ENCODE measurements around the gene FRMD4A. TPM values are rescaled to one million over a fixed set of nuclear protein-coding genes. Genes with fewer than 3 reads are reported as not detected.

Gene FRMD4A
- total and polyA plus RNA-seq, 10 of the 15 experiments (the other 5 are each of a cell fraction or from before 2014, with no cell fraction given): 17.8 to 75.2 (median 39.1) TPM

DNA sequence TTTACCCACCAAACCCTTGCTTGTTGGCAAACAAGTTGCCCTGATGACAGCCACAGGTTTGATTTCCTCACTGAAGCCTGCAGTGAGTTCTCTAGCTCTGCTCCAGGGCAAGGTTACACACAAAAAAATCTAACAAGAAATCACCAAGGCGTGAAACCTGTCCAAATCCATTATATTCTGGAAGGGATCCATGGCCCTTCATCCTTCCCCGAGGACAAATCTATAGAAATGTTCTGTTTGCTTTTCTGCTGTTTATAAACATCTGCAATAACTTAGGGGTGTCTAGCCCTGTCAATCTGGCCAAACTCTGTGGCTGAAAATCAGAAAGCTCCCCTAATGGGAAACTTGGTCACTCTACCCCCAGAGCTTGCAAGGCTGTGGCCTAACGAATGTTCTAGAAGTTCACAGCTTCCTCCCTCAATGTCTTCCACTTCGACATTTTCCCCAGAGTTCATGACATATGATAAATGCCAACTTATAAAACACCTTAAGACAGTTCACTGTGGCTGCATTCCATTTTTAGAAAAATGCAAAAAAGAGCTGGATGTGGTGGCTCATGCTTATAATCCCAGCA lies 579.4 kb downstream of the FRMD4A start (continued):
- TF ChIP-seq MYB (IDR thresholded peaks at IDR 0.05; ENCODE audit: borderline replicate concordance, low read depth, low read length) (peak; percentile 38; the same call in 1 of the 2 replicates), POU2F2 (IDR thresholded peaks at IDR 0.05; ENCODE audit: borderline replicate concordance, low read depth, low read length) (0 out of 3 replicates have a peak, but pooled peaks have one; percentile 31), MYC (IDR thresholded peaks at IDR 0.05; ENCODE audit: insufficient read depth, insufficient read length, insufficient replicate concordance, low read length, severe bottlenecking) (no peak), EGR1 (IDR thresholded peaks at IDR 0.05; ENCODE audit: borderline replicate concordance in 1 of 2, low read depth in 2 of 2, low read length in 2 of 2) (no peak), TBL1XR1 (IDR thresholded peaks at IDR 0.05; ENCODE audit: low read depth, low read length) (no peak), SP1 (IDR thresholded peaks at IDR 0.05; ENCODE audit: low read depth, low read length) (no peak), JUNB (IDR thresholded peaks at IDR 0.05) (0 out of 2 replicates have a peak, but pooled peaks have one; percentile 9), NFIC (IDR thresholded peaks at IDR 0.05; ENCODE audit: low read depth, low read length) (peak; percentile 26; the same call in 1 of the 2 replicates), FOXK2 (IDR thresholded peaks at IDR 0.05) (no peak), RELA (IDR thresholded peaks at IDR 0.05; ENCODE audit: borderline replicate concordance, partially characterized antibody) (no peak), FOXM1 (IDR thresholded peaks at IDR 0.05; ENCODE audit: low read depth, low read length) (peak; percentile 16; the same call in 1 of the 2 replicates), WRNIP1 (IDR thresholded peaks at IDR 0.05; ENCODE audit: borderline replicate concordance, low read depth, low read length) (no peak), GATAD2B (conservative IDR thresholded peaks at IDR 0.05; ENCODE audit: low read depth) (peak; percentile 33; the same call in 1 of the 2 replicates), HDAC2 (IDR thresholded peaks at IDR 0.05) (no peak), MEF2B (IDR thresholded peaks at IDR 0.05; ENCODE audit: partially characterized antibody, poor library complexity, severe bottlenecking) (peak; percentile 52), SRF (IDR thresholded peaks at IDR 0.05; ENCODE audit: low read depth in 2 of 2, low read length in 2 of 2) (no peak), NFYA (IDR thresholded peaks at IDR 0.05; ENCODE audit: borderline replicate concordance, low read depth, low read length) (no peak), CREM (IDR thresholded peaks at IDR 0.05; ENCODE audit: low read depth) (0 out of 2 replicates have a peak, but pooled peaks have one; percentile 44), PAX5 (IDR thresholded peaks at IDR 0.05; ENCODE audit: borderline replicate concordance, low read depth, low read length) (no peak), TCF12 (IDR thresholded peaks at IDR 0.05; ENCODE audit: low read depth, low read length) (0 out of 2 replicates have a peak, but pooled peaks have one; percentile 56), RAD21 (IDR thresholded peaks at IDR 0.05; ENCODE audit: insufficient read depth, low read depth, low read length) (no peak)
- TF ChIP-seq, protein P1, sequence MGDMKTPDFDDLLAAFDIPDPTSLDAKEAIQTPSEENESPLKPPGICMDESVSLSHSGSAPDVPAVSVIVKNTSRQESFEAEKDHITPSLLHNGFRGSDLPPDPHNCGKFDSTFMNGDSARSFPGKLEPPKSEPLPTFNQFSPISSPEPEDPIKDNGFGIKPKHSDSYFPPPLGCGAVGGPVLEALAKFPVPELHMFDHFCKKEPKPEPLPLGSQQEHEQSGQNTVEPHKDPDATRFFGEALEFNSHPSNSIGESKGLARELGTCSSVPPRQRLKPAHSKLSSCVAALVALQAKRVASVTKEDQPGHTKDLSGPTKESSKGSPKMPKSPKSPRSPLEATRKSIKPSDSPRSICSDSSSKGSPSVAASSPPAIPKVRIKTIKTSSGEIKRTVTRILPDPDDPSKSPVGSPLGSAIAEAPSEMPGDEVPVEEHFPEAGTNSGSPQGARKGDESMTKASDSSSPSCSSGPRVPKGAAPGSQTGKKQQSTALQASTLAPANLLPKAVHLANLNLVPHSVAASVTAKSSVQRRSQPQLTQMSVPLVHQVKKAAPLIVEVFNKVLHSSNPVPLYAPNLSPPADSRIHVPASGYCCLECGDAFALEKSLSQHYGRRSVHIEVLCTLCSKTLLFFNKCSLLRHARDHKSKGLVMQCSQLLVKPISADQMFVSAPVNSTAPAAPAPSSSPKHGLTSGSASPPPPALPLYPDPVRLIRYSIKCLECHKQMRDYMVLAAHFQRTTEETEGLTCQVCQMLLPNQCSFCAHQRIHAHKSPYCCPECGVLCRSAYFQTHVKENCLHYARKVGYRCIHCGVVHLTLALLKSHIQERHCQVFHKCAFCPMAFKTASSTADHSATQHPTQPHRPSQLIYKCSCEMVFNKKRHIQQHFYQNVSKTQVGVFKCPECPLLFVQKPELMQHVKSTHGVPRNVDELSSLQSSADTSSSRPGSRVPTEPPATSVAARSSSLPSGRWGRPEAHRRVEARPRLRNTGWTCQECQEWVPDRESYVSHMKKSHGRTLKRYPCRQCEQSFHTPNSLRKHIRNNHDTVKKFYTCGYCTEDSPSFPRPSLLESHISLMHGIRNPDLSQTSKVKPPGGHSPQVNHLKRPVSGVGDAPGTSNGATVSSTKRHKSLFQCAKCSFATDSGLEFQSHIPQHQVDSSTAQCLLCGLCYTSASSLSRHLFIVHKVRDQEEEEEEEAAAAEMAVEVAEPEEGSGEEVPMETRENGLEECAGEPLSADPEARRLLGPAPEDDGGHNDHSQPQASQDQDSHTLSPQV (IDR thresholded peaks at IDR 0.05): peak; percentile 77; the same call in 1 of the 2 replicates
- TF ChIP-seq, protein P2, sequence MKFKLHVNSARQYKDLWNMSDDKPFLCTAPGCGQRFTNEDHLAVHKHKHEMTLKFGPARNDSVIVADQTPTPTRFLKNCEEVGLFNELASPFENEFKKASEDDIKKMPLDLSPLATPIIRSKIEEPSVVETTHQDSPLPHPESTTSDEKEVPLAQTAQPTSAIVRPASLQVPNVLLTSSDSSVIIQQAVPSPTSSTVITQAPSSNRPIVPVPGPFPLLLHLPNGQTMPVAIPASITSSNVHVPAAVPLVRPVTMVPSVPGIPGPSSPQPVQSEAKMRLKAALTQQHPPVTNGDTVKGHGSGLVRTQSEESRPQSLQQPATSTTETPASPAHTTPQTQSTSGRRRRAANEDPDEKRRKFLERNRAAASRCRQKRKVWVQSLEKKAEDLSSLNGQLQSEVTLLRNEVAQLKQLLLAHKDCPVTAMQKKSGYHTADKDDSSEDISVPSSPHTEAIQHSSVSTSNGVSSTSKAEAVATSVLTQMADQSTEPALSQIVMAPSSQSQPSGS (IDR thresholded peaks at IDR 0.05; ENCODE audit: low read length): peak; percentile 30; the same call in 1 of the 2 replicates
- TF ChIP-seq, protein P3, sequence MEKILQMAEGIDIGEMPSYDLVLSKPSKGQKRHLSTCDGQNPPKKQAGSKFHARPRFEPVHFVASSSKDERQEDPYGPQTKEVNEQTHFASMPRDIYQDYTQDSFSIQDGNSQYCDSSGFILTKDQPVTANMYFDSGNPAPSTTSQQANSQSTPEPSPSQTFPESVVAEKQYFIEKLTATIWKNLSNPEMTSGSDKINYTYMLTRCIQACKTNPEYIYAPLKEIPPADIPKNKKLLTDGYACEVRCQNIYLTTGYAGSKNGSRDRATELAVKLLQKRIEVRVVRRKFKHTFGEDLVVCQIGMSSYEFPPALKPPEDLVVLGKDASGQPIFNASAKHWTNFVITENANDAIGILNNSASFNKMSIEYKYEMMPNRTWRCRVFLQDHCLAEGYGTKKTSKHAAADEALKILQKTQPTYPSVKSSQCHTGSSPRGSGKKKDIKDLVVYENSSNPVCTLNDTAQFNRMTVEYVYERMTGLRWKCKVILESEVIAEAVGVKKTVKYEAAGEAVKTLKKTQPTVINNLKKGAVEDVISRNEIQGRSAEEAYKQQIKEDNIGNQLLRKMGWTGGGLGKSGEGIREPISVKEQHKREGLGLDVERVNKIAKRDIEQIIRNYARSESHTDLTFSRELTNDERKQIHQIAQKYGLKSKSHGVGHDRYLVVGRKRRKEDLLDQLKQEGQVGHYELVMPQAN (conservative IDR thresholded peaks at IDR 0.05): no peak

All from GM12878 (cell line).